ENCODE data around the gene GRIN3B. TPM values are rescaled to one million over a fixed set of nuclear protein-coding genes. Genes with fewer than 3 reads are reported as not detected.

GRIN3B gene
- total and polyA plus RNA-seq, 9 of the 15 experiments (the other 6 are each of a cell fraction or from before 2014, with no cell fraction given) = 0.06 to 0.95 (median 0.19) TPM; not detected in 6

GRCh38 chr19:953445-954271 is 46.6 kb upstream of the GRIN3B start (continued):
- TF ChIP-seq CHD7 (IDR thresholded peaks at IDR 0.05; ENCODE audit: low read depth, low read length) = no peak
- no peak for TF ChIP-seq ZNF354B (CRISPR knock-in tag; IDR thresholded peaks at IDR 0.05)
- TF ChIP-seq, protein P1, sequence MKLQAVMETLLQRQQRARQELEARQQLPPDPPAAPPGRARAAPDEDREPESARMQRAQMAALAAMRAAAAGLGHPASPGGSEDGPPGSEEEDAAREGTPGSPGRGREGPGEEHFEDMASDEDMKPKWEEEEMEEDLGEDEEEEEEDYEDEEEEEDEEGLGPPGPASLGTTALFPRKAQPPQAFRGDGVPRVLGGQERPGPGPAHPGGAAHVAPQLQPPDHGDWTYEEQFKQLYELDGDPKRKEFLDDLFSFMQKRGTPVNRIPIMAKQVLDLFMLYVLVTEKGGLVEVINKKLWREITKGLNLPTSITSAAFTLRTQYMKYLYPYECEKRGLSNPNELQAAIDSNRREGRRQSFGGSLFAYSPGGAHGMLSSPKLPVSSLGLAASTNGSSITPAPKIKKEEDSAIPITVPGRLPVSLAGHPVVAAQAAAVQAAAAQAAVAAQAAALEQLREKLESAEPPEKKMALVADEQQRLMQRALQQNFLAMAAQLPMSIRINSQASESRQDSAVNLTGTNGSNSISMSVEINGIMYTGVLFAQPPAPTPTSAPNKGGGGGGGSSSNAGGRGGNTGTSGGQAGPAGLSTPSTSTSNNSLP (IDR thresholded peaks at IDR 0.05; ENCODE audit: borderline replicate concordance, low read depth, low read length) = no peak
- no peak for TF ChIP-seq TGIF2 (CRISPR knock-in tag; IDR thresholded peaks at IDR 0.05)
- no peak for TF ChIP-seq ARNT (IDR thresholded peaks at IDR 0.05)
- no peak for TF ChIP-seq NFIX (CRISPR knock-in tag; IDR thresholded peaks at IDR 0.05; ENCODE audit: low read depth)
- no peak for TF ChIP-seq MTF1 (CRISPR knock-in tag; IDR thresholded peaks at IDR 0.05; ENCODE audit: borderline replicate concordance)
- no peak for TF ChIP-seq PRPF4 (IDR thresholded peaks at IDR 0.05; ENCODE audit: insufficient read depth, low read depth, low read length, poor library complexity, severe bottlenecking)
- TF ChIP-seq ZNF3 (CRISPR knock-in tag; IDR thresholded peaks at IDR 0.05) = no peak
- no peak for TF ChIP-seq MLLT1 (IDR thresholded peaks at IDR 0.05)
- TF ChIP-seq ZNF239 (CRISPR knock-in tag; IDR thresholded peaks at IDR 0.05) = no peak
- TF ChIP-seq PTRF (tag; IDR thresholded peaks at IDR 0.05) = no peak
- no peak for TF ChIP-seq FOSL1 (tag; conservative IDR thresholded peaks at IDR 0.05)

Data from K562 (cell line).